Stimulated activated CD4-positive, alpha-beta T cell treated with anti-CD3 and anti-CD28 coated beads, TNF-alpha, amount 100 ng/mL, for 48 hours (primary cell): ENCODE results near the gene MIPOL1.
"Not testable (repeated sequence)": the region's sequence is repeated elsewhere in the genome, so short reads cannot be mapped to it uniquely, and the experiment has no call there.

Experiments
- DNase-seq, 3 donors: peaks; one replicate each; pipeline ENCODE4 v3.0.0-alpha.2; 2020; ENCODE audit warnings: low read depth in 3 of 3

The MIPOL1 gene

DNA sequence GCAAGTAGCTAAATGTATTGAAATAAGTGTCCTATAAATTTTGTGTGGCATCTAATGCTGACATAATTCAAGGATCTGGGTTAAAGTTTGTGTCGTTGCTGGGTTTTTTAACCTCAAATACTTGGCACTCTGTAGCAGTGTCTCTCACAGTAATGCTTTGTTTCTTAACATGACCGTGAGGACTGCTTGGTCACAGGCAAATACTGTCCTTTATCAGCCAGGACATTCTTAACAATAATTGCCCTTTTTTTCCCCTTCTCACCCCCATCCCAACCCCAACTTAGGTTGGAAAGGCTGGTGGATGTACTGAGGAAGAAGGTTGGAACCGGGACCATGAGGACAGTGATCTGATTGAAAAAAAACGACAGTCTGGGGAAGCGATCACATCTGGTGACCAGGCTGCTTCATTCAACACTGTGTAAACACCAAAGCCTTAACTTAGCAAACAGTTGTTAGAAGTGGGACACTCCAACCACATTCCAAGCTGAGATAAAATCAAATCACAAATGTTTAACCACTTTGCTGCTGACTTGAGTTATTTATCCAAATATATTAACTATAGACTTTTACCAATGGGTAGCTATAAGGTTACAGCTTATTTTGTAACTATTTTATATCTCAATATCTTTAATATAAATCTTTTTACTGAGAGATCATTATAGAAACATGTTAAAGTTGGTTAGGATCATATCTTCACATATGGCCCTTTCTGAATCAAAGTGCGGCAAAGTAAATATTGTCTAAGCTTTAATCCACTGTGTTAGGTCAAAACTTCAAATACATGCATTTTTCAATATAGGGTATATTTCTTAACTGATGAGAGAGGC is 349.1 kb downstream of the MIPOL1 start:
- DNase-seq, result no peak

DNA sequence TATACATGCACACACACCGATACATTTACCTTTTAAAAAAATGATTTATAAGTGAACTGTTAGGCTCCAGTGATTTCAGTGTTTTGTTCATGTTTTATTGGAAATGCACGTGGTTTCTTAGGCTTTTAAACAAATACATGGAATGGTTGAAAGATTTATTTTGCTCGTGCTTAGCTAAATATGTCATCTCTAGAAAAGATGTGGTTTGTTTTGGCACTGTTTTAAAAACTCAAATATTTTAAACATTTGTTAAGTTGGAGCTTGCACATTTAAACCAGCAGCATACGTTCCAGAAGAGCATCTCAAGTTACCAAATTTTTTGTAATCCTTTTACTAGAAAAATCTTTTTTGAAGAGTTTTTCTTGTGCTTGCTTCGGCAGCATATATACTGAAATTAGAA is 352.8 kb downstream of the MIPOL1 start:
- no peak for DNase-seq

- no peak for DNase-seq
Measured at GRCh38 chr14:37551119-37551518, 353.4 kb downstream of the MIPOL1 start.

- DNase-seq, result no peak
Measured at GRCh38 chr14:37553935-37554550, 356.3 kb downstream of the MIPOL1 start.

DNA sequence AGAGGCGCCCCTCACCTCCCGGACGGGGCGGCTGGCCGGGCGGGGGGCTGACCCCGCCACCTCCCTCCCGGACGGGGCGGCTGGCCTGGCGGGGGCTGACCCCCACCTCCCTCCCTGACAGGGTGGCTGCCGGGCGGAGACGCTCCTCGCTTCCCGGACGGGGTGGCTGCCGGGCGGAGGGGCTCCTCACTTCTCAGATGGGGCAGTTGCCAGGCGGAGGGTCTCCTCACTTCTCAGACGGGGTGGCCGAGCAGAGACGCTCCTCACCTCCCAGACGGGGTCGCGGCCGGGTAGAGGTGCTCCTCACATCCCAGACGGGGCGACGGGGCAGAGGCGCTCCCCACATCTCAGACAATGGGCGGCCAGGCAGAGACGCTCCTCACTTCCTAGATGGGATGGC is 357.9 kb downstream of the MIPOL1 start:
- not testable (repeated sequence) for DNase-seq

- DNase-seq, result no peak
Measured at GRCh38 chr14:37558740-37559139, 361.0 kb downstream of the MIPOL1 start.

- no peak for DNase-seq
Measured at GRCh38 chr14:37559386-37559785, 361.6 kb downstream of the MIPOL1 start.

DNA sequence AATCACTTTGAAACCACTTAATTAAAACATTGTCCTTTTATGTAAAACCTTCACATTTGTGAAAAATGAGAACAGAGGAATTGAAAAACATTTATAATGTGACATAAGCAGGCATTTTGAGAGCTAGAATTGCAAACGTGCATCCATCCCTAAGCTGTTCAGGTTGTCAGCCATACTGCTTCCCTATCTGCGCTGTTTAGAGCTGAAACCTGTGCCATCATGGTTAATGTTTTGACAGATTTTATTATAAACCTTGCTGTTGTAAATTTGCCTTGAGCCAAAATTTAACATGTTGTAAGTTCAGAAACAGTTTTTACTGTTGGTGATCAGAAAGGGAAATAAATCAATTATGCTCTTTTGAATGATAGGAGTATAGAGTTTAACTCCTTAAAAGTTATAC is 365.5 kb downstream of the MIPOL1 start:
- no peak for DNase-seq

DNA sequence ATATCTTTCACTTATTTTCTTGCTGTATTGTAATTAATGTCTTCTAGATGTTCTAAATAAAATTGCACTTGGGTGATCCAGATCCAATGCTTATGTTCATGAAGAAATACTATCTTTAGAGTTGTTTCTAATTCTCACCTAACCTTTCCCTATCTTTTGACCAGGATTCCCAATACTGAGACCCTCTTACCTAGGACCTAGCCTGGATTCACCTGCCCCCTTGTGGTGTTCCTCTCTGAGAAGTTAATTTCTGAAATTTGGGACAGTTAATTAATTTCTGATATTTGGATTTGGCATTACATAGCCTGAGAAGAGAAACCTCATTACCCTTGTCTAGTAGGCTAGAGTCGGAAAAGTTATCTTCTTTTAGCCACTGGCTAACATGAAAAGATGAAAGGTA is 367.8 kb downstream of the MIPOL1 start:
- no peak for DNase-seq

DNA sequence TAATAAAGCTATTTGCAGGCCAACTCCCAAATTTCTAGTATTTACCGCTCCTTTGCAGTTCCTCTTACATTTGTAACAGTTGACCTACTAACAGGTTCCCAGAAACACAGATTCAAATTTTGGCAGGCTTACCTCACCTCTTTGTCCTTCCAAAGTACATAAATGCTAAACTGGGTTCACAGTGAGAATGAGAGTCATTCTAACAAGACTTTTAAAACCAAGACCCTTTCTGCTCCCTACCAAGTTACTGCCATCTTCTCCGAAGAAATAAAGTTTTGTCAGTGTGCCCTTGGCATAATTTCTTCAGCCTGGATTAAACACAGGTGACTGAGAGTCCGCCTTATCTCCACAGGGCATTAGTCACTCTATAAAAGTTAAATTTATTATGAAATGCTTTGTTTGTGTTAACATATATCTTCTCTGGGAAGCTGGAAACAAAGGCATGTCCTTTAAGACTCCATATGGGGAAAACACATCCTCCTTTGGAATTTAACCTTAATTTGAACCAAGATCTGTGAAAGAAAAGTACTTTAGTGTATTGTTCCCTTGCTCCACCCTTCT is 369.2 kb downstream of the MIPOL1 start:
- DNase-seq, result no peak

DNA sequence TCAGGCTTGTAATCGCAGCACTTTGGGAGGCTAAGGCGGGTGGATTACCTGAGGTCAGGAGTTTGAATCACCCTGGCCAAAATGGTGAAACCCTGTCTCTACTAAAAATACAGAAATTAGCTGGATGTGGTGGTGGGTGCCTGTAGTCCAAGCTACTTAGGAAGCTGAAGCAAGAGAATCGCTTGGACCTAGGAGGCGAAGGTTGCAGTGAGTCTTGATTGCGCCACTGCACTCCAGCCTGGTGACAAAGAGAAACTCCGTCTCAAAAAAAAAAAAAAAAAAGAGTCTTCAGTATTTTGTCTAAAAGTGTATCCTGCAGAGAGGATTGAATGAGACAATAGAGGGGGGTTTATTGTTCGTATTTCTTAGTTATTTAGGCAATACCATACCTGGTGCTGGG is 372.0 kb downstream of the MIPOL1 start:
- no peak for DNase-seq

DNA sequence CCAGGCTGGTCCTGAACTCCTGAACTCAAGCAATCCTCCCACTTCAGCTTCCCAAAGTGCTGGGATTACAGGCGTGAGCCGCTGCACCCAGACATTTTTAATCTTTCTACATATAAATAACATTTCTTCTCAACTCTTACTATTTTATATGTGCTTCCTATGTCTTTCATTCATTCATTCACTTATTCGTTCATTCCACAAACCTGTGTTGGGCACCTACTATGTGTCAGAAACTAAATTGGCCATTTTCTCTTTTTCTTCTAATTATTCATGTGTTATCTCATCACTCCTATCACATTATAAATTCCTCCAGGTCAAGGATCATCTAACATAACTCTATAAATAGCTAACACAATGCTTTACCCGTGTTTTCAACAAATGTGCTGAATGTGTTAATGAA is 373.7 kb downstream of the MIPOL1 start:
- no peak for DNase-seq

DNA sequence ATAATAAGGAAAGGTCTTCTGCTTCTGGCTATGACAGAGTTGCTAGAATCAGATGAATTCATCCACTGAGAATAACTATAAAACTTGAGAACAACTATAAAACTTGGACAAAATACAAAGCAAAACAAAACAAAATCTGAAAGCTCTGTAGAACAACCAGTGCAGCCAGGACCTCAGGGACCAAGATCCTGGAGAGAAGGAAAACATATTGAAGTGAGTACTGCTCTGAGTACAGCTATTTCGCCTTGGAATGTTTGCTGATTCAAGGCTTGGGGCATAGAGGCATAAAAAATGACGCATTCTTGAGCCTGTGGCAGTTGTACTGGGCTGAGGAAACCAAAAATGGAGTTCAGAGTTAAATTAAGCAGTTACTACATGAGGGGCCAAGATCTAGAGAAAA is 375.6 kb downstream of the MIPOL1 start:
- DNase-seq, result no peak

- DNase-seq, result no peak
Measured at GRCh38 chr14:37579274-37579673, 381.5 kb downstream of the MIPOL1 start.

DNA sequence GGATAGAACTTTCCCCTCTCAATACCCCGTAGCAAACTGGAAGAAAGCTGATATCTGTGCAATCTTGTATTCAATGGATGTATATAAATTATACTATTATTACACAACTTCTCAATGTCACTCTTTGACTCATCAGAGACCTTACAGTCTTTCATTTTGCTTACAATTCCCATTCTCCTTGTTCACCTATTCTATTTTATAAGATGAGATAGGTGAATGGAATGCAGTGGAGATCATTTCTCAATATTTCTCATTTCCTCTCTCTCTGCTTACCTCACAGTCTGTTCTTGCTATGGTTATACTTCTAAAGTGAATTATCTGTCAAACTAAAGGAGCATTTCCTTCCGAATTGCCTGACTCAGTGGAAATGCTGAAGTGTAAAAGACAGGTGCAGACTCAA is 382.4 kb downstream of the MIPOL1 start:
- no peak for DNase-seq

- no peak for DNase-seq
Measured at GRCh38 chr14:37583358-37584210, 385.8 kb downstream of the MIPOL1 start.

GRCh38 chr14:37584211-37585100 is 386.7 kb downstream of the MIPOL1 start:
- DNase-seq, result no peak

- DNase-seq, result no peak
Measured at GRCh38 chr14:37585101-37585511, 387.4 kb downstream of the MIPOL1 start.

GRCh38 chr14:37585971-37586796 is 388.4 kb downstream of the MIPOL1 start:
- DNase-seq, result no peak

- DNase-seq, result no peak
Measured at GRCh38 chr14:37586797-37587130, 389.0 kb downstream of the MIPOL1 start.
